K562 (cell line): ENCODE data around the gene BORCS8. TPM values are rescaled to one million over a fixed set of nuclear protein-coding genes. Genes with fewer than 3 reads are reported as not detected.
A peak's percentile ranks its signal among the peaks of the same experiment; 100 is the strongest.
"Not testable (repeated sequence)": the region's sequence is repeated elsewhere in the genome, so short reads cannot be mapped to it uniquely, and the experiment has no call there.

Source experiments
- ATAC-seq: fragments of 200-7000 bp; cut with Tn5 transposase; 3 replicates; pipeline ENCODE4 v1.9.1; 2020; ENCODE audit warnings: moderate library complexity
- BruUV-seq: library from RNA; stranded (reverse); fragments of 400-500 nt; replicated peaks from 2 replicates; lab custom pipeline; 2021; lab: Mats Ljungman, UMichigan
- CTCF ChIA-PET: fragments of 300-600 bp; formaldehyde crosslinking; extraction: SDS; loops from one replicate; lab custom pipeline; 2021; ENCODE audit warnings: low intra/inter-chr PET ratio; lab: Yijun Ruan, JAX
- POLR2A ChIA-PET: fragments of 300-600, 350-650 bp; sonication (Branson Sonifier 250); formaldehyde crosslinking; extraction: SDS; loops from one replicate; lab custom pipeline; 2021; ENCODE audit warnings: antibody characterized with exemption, inconsistent platforms; lab: Yijun Ruan, JAX
- DNase-seq, 4 experiments: peaks; one replicate each; pipeline versions ENCODE4 v3.0.0 to v3.0.0-alpha.2; 2011 to 2018; ENCODE audit warnings: low spot score in 3 of 4, mixed read lengths in 3 of 4; ENCODE audit errors: extremely low read depth in 1 of 4
- FAIRE-seq: peaks from 2 replicates; lab custom pipeline; 2011; peaks lifted over from hg19 to GRCh38; lab: Jason Lieb, UNC
- H2AFZ ChIP-seq: 2 replicates; pipeline ENCODE4 v1.6.0; 2011; ENCODE audit warnings: low read depth, low read length, control low read depth, inconsistent platforms
- H3K27ac ChIP-seq: fragments of 200-600 bp; 3 replicates; pipeline ENCODE4 v1.8.0; 2011; ENCODE audit warnings: low read depth, mild to moderate bottlenecking, control low read depth, inconsistent platforms, low read length, moderate library complexity, mixed read lengths; ENCODE audit errors: extremely low read depth
- H3K27me3 ChIP-seq, 2 experiments: fragments of 300-600 bp in 1 of 2; 2 replicates in 1 of 2; 3 replicates in 1 of 2; pipeline versions ENCODE4 v1.6.0 to v1.8.0; 2011; ENCODE audit warnings: inconsistent platforms in 2 of 2, low read length in 2 of 2, mild to moderate bottlenecking in 1 of 2, mixed read lengths in 1 of 2, moderate library complexity in 1 of 2; ENCODE audit not compliant: control insufficient read depth in 2 of 2, insufficient read depth in 2 of 2
- H3K36me3 ChIP-seq: fragments of 300-600 bp; 3 replicates; pipeline ENCODE4 v1.8.0; 2011; ENCODE audit warnings: mild to moderate bottlenecking, low read length, inconsistent platforms; ENCODE audit not compliant: control insufficient read depth, insufficient read depth
- H3K4me1 ChIP-seq, 2 experiments: fragments of 200-600 bp in 1 of 2; replicated peaks in 1 of 2; 2 replicates in 1 of 2; 3 replicates in 1 of 2; pipeline versions ENCODE4 v1.5.1 to v1.8.0; 2011; ENCODE audit warnings: inconsistent platforms in 2 of 2, low read length in 2 of 2, mild to moderate bottlenecking in 1 of 2, mixed read lengths in 1 of 2, moderate library complexity in 1 of 2; ENCODE audit not compliant: control insufficient read depth in 2 of 2, insufficient read depth in 2 of 2
- H3K4me2 ChIP-seq: 2 replicates; pipeline ENCODE4 v1.6.1; 2011; ENCODE audit warnings: low read length, control low read depth, inconsistent platforms, mixed read lengths; ENCODE audit not compliant: insufficient read depth
- H3K4me3 ChIP-seq: fragments of 200-600 bp; sonication (generic), shearing (Covaris generic); 2 replicates; pipeline ENCODE4 v1.5.1; 2016; ENCODE audit warnings: control low read depth, inconsistent platforms
- H3K79me2 ChIP-seq: fragments of 200-600 bp; 3 replicates; pipeline ENCODE4 v1.8.0; 2011; ENCODE audit warnings: low read length, inconsistent platforms; ENCODE audit not compliant: control insufficient read depth, insufficient read depth
- H3K9ac ChIP-seq, 2 experiments: 2 replicates each; pipeline versions ENCODE4 v1.6.0 to v1.6.1; 2011; ENCODE audit warnings: low read depth in 2 of 2, low read length in 2 of 2, control low read depth in 1 of 2, inconsistent platforms in 1 of 2, mild to moderate bottlenecking in 1 of 2, mixed read lengths in 1 of 2; ENCODE audit not compliant: insufficient read depth in 1 of 2
- H3K9me1 ChIP-seq: one replicate; pipeline ENCODE4 v1.6.0; 2011; ENCODE audit warnings: inconsistent platforms, mild to moderate bottlenecking, low read length, moderate library complexity; ENCODE audit not compliant: control insufficient read depth, insufficient read depth
- H3K9me3 ChIP-seq: replicated peaks from 2 replicates; pipeline ENCODE4 v1.5.1; 2011; ENCODE audit warnings: low read depth, low read length, inconsistent platforms; ENCODE audit not compliant: control insufficient read depth, insufficient read depth
- H4K20me1 ChIP-seq: replicated peaks from 2 replicates; pipeline ENCODE4 v1.6.1; 2011; ENCODE audit warnings: low read length, inconsistent platforms, mixed read lengths; ENCODE audit not compliant: control insufficient read depth, insufficient read depth
- CBX1 ChIP-seq: sonication (generic); IDR thresholded peaks from 2 replicates; pipeline ENCODE4 v1.6.1; 2016; ENCODE audit warnings: antibody characterized with exemption, low read depth, mild to moderate bottlenecking
- CCNT2 ChIP-seq: IDR thresholded peaks from 2 replicates; pipeline ENCODE4 v1.6.1; 2011; ENCODE audit warnings: borderline replicate concordance, low read depth, mild to moderate bottlenecking, moderate library complexity, mixed read lengths, low read length; ENCODE audit not compliant: insufficient read length; ENCODE audit errors: extremely low read depth
- HDAC1 ChIP-seq, 2 experiments: fragments of 450-650 bp; IDR thresholded peaks; 2 replicates each; pipeline ENCODE4 v1.6.1; 2016 to 2017; ENCODE audit warnings: inconsistent platforms in 1 of 2, mild to moderate bottlenecking in 1 of 2, moderate library complexity in 1 of 2
- HOMEZ ChIP-seq: fragments of 250-450 bp; sonication (Bioruptor Pico); IDR thresholded peaks from 2 replicates; pipeline ENCODE4 v1.4.0; 2020; ENCODE audit warnings: mild to moderate bottlenecking, moderate library complexity
- MYC ChIP-seq, 2 experiments: fragments of 250-450 bp in 1 of 2; sonication (Bioruptor Pico) in 1 of 2; IDR thresholded peaks; 2 replicates each; pipeline versions ENCODE4 v1.5.1 to v1.6.1; 2012 to 2021; ENCODE audit warnings: low read depth in 2 of 2, borderline replicate concordance in 1 of 2, improper control_type of control experiment in 1 of 2, low read length in 1 of 2, mild to moderate bottlenecking in 1 of 2, moderate library complexity in 1 of 2
- PHF20 ChIP-seq: fragments of 450-650 bp; IDR thresholded peaks from 2 replicates; pipeline ENCODE4 v1.6.1; 2018; ENCODE audit not compliant: partially characterized antibody
- PHF21A ChIP-seq: fragments of 450-650 bp; IDR thresholded peaks from 2 replicates; pipeline ENCODE4 v1.6.1; 2017; ENCODE audit warnings: low read depth, borderline replicate concordance
- TCF3 ChIP-seq: sonication (generic); formaldehyde crosslinking; IDR thresholded peaks from 2 replicates; pipeline ENCODE4 v1.4.0; 2020; ENCODE audit warnings: mild to moderate bottlenecking, missing genetic modification reagents
- ZBTB2 ChIP-seq: fragments of 450-650 bp; IDR thresholded peaks from 2 replicates; pipeline ENCODE4 v1.6.1; 2016; ENCODE audit warnings: antibody characterized with exemption
- ZFP36 ChIP-seq: fragments of 150-350 bp; IDR thresholded peaks from 2 replicates; pipeline ENCODE4 v1.6.1; 2018; ENCODE audit warnings: low read length, low read depth; ENCODE audit not compliant: partially characterized antibody
- WGBS: fragments of 100-300 bp; shearing (Covaris generic); methylation state at CpG from one replicate; pipeline ENCODE4 v1.1.6; 2016; ENCODE audit warnings: low coverage, mixed read lengths; ENCODE audit not compliant: insufficient coverage; ENCODE audit errors: missing lambda C conversion rate; 5-methylcytosine and 5-hydroxymethylcytosine counted together
- in situ Hi-C: fragments of 300-500 bp; cut with MboI; formaldehyde crosslinking; loops from 4 replicates; pipeline ENCODE4 v1.15.0; 2018; ENCODE audit warnings: inconsistent platforms, mixed read lengths
- intact Hi-C: fragments of 100-400 bp; cut with micrococcal nuclease; formaldehyde crosslinking; loops from 2 replicates; pipeline ENCODE4 v1.14.2; 2022
- polyA plus RNA-seq, 8 experiments: library from polyadenylated mRNA; depleted of rRNA in 4 of 8; stranded (reverse) in 5 of 8; unstranded in 3 of 8; fragments of >200 nt; fragmentation: Nextera tagmentation in 2 of 8; fragmentation: Illumina TruSeq in 1 of 8; extraction: Ambion mirVana in 2 of 8; extraction: Trizol in 1 of 8; gene quantifications; 2 replicates each; pipeline versions ENCODE4 v1.2.1 to v1.2.3, GENCODE V29; 2011 to 2014; ENCODE audit warnings: inconsistent platforms in 1 of 8, missing spikeins in 1 of 8
- total RNA-seq, 7 experiments: library from RNA; depleted of rRNA in 6 of 7; stranded (reverse); fragments of >200 nt in 6 of 7; fragmentation: Illumina TruSeq in 2 of 7; extraction: Trizol in 2 of 7; gene quantifications; 2 replicates each; pipeline versions ENCODE4 v1.2.1 to v1.2.3, GENCODE V29; 2011 to 2021; ENCODE audit warnings: low replicate concordance in 1 of 7

The BORCS8 gene
- total and polyA plus RNA-seq, 9 of the 15 experiments (the other 6 are each of a cell fraction or from before 2014, with no cell fraction given) = 4.6 to 33.6 (median 16.3) TPM

GRCh38 chr19:19173243-19173642 lies 18.7 kb downstream of the BORCS8 start:
- H3K9ac ChIP-seq, H3K4me2 ChIP-seq, BruUV-seq, H4K20me1 ChIP-seq, ATAC-seq, H3K9me3 ChIP-seq, H3K79me2 ChIP-seq, H2AFZ ChIP-seq, H3K27me3 ChIP-seq, FAIRE-seq, H3K9me1 ChIP-seq, in situ Hi-C loops, H3K4me3 ChIP-seq, DNase-seq, H3K27ac ChIP-seq: not testable (repeated sequence)
- Histone ChIP-seq H3K4me1 (peaks cover 34% of the 10 kb centered on the region in 2 experiments; a peak in 4 of 5 replicates), H3K36me3 (peaks cover 11% of the 10 kb centered on the region; the same call in 1 of the 3 replicates)
- POLR2A ChIA-PET = interaction anchor here (0.6 kb wide), 1 partner anchor 470 kb away, joined by 3 read pairs; the partner anchor contains the start of gene GMIP
- intact Hi-C loops = loop anchor here (5.0 kb wide), 1 partner anchor 36 kb away; the partner anchor contains the start of gene TMEM161A
- CTCF ChIA-PET = interaction anchor here (1.3 kb wide), 1 partner anchor 27 kb away, joined by 8 read pairs; no protein-coding TSS in a partner anchor
- WGBS = 61% methylated on average over 3 of the region's 5 CpGs

GRCh38 chr19:19171821-19172532 lies 20.0 kb downstream of the BORCS8 start:
- no TSS peak for BruUV-seq
- H2AFZ ChIP-seq = 0 out of 2 replicates have a peak overlapping the region, but pooled peaks have one; percentile 7
- no peaks in the 10 kb centered on the region for H3K79me2 ChIP-seq
- in situ Hi-C loops = no loop called here
- peak overlapping the region; percentile 74 for H3K27ac ChIP-seq
- peak overlapping the region; percentile 42 for H3K4me2 ChIP-seq
- peaks cover 8% of the 10 kb centered on the region for H4K20me1 ChIP-seq
- H3K4me1 ChIP-seq = peaks cover 31 to 34% of the 10 kb centered on the region in 2 experiments; a peak in 4 of 5 replicates
- CTCF ChIA-PET = no interaction called here
- H3K4me3 ChIP-seq = no peak overlapping the region
- peaks cover 6% of the 10 kb centered on the region; the same call in 1 of the 3 replicates for H3K36me3 ChIP-seq
- peak; percentile 79 for ATAC-seq
- intact Hi-C loops = loop anchor here (5.0 kb wide), 1 partner anchor 35 kb away; the partner anchor contains the start of gene TMEM161A
- 16% methylated on average over 8 of the region's 8 CpGs for WGBS
- peak; percentile 35 to 71 (median 56) for DNase-seq
- H3K9me3 ChIP-seq = no peaks in the 10 kb centered on the region
- no peak for FAIRE-seq
- POLR2A ChIA-PET = no interaction called here
- peaks cover 2% of the 10 kb centered on the region for H3K9me1 ChIP-seq
- H3K27me3 ChIP-seq = no peaks in the 10 kb centered on the region
- peak overlapping the region; percentile 42 to 77 for H3K9ac ChIP-seq
- TF ChIP-seq ZFP36 (peak; percentile 34), PHF20 (peak; percentile 24), PHF21A (no peak), CBX1 (peak; percentile 92; the same call in 1 of the 2 replicates), TCF3 (CRISPR knock-in tag) (no peak), HOMEZ (CRISPR knock-in tag) (no peak), HDAC1 (IDR thresholded peaks at IDR 0.05) (peak in 1 of 2 experiments; percentile 10; a peak in 1 of 4 replicates), MYC (IDR thresholded peaks at IDR 0.05; ENCODE audit: low read depth, low read length) (peak; percentile 58; the same call in 1 of the 2 replicates), MYC (CRISPR knock-in tag; IDR thresholded peaks at IDR 0.05; ENCODE audit: borderline replicate concordance, low read depth) (no peak), ZBTB2 (no peak), CCNT2 (peak; percentile 21)
